Omental fat pad (tissue), 4 donors: Measurements from ENCODE around the gene XIRP1. TPM values are rescaled to one million over a fixed set of nuclear protein-coding genes. Genes with fewer than 3 reads are reported as not detected.
A peak's percentile ranks its signal among the peaks of the same experiment; 100 is the strongest.

Experiments used
- ATAC-seq: fragments of 150-250 bp; one replicate; pipeline ENCODE4 v1.9.1; 2016; ENCODE audit warnings: mild to moderate bottlenecking, moderate library complexity; ENCODE audit not compliant: low FRiP score
- DNase-seq: peaks from one replicate; pipeline ENCODE4 v3.0.0-alpha.2; 2019; ENCODE audit warnings: low spot score
- total RNA-seq, 4 donors: library from RNA; depleted of rRNA; stranded (reverse); fragments of >200 nt; gene quantifications; one replicate each; pipeline ENCODE4 v1.1.0, GENCODE V29; 2016
- TF ChIP-seq, protein P1 (sequence below), 3 donors: fragments of 450-650 bp; IDR thresholded peaks; one replicate each; pipeline ENCODE4 v1.5.1; 2016 to 2017; ENCODE audit warnings: antibody characterized with exemption in 3 of 3, mild to moderate bottlenecking in 3 of 3, moderate library complexity in 2 of 3

XIRP1 gene
- total RNA-seq, 4 donors from 2014 or later, result 0.65 to 2.0 TPM; not detected in 2

DNA sequence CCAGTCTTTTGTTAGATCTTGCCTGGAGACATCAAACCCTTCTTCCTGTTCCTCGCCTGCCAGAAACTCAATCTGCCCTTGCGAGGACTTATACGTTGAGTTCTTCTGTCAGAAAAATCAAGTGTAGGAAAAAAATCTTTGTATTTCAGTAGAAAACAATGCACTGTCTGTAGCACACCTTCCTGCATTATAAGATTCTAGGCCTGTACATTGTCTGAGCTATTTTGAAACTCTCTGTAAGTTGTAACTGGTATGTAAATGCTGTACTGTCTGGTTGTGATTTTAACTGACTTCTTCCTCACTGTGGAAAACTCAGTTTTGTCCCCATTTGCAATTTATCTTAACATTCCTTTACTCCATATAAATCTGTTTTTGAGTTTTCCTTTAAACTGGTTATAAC lies 17.7 kb upstream of the XIRP1 start:
- TF ChIP-seq, protein P1, sequence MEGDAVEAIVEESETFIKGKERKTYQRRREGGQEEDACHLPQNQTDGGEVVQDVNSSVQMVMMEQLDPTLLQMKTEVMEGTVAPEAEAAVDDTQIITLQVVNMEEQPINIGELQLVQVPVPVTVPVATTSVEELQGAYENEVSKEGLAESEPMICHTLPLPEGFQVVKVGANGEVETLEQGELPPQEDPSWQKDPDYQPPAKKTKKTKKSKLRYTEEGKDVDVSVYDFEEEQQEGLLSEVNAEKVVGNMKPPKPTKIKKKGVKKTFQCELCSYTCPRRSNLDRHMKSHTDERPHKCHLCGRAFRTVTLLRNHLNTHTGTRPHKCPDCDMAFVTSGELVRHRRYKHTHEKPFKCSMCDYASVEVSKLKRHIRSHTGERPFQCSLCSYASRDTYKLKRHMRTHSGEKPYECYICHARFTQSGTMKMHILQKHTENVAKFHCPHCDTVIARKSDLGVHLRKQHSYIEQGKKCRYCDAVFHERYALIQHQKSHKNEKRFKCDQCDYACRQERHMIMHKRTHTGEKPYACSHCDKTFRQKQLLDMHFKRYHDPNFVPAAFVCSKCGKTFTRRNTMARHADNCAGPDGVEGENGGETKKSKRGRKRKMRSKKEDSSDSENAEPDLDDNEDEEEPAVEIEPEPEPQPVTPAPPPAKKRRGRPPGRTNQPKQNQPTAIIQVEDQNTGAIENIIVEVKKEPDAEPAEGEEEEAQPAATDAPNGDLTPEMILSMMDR (IDR thresholded peaks at IDR 0.05), result no peak
- DNase-seq (no peak), ATAC-seq (no peak)

DNA sequence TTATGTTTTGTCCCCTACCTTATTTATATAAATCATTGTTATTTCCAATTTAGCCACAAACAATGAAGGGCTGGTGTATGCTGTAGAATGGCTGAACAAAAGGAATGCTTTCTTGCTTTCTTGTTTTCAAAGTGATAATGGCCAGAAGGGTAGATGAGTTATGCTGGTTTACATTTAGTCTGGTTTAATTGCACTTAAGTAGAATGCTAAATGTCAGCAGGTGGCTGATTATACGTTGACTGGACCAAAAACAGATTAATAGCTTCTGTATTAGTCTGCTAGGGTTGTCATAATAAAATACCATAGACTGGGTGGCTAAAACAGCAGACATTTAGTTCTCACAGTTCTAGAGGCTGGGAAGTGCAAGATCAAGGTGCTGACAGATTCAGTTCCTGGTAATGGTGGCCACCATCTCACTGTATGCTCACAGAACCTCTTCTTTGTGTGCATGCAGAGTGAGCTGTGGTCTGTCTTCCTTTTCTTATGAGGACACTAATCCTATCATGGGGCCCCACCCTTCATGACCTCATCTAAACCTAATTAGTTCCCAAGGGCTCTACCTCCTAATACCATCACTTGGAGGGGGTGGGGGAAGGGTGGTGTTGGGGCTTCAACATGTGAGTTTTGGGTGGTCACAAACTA lies 17.1 kb upstream of the XIRP1 start:
- no peak for ATAC-seq
- no peak for DNase-seq
- TF ChIP-seq, protein P1 (IDR thresholded peaks at IDR 0.05), result no peak

GRCh38 chr3:39208463-39209055 lies 16.2 kb upstream of the XIRP1 start:
- no peak for DNase-seq
- ATAC-seq, result no peak
- TF ChIP-seq, protein P1 (IDR thresholded peaks at IDR 0.05), result peak in 1 of 3 donors; percentile 11

- no peak for DNase-seq
- TF ChIP-seq, protein P1 (IDR thresholded peaks at IDR 0.05), result no peak
- no peak for ATAC-seq
Measured at GRCh38 chr3:39207361-39208186, 15.2 kb upstream of the XIRP1 start.

DNA sequence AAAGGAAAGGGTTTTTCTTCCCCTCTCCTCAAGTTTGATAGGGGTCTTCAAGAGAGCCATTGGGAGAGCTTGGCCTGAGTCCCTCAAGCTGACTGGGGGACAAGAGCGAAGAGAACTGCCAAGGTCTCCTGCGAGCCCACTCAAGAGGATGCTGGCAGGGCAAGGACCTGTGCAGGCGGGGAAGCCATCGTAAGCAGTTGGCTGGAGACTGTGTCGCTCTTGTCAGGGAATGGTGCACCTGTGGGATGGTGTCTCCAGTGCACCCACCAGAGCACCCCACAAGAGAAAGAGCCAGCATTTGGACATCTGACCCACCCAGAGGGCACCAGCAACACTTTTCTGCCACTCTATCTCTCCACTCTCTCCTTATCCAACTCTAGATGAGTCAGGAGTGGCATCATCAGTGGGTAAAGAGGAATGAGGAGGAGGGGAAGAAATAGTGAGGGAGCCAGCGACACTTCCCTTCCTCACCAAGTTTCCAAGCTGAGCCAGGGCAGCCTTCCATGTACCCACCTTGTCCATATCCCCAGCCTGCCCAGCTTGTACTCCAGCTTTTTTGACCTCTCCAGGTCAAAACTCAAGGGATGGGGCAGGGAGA lies 13.6 kb upstream of the XIRP1 start:
- DNase-seq (no peak), ATAC-seq (no peak)
- TF ChIP-seq, protein P1 (IDR thresholded peaks at IDR 0.05), result no peak

DNA sequence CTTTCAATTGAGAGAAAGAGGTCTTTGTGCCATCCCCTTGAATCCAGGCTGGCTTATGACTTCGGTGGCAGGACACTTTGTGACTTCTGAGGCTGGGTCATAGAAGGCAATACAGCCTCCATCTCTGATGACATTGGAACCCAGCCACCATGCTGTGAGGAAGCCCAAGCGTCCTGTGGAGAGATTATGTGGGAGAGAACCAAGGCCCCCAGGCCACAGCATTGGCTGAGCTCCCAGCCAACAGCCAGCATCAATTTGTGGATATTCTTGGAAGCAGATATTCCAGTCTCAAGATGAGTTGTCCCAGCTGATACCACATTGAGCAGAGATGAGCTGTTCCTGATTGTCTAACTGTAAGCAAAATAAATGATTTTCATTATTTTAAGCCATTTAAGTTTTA lies 12.7 kb upstream of the XIRP1 start:
- DNase-seq (no peak), ATAC-seq (no peak)
- TF ChIP-seq, protein P1 (IDR thresholded peaks at IDR 0.05), result no peak
